ENCODE results near the gene CFAP77.

The CFAP77 gene

GRCh38 chr9:132507670-132508469, 97.9 kb downstream of the CFAP77 start:
- no peak overlapping the region for H3K27ac ChIP-seq
- no peak for TF ChIP-seq ZFX (IDR thresholded peaks at IDR 0.05; ENCODE audit: borderline replicate concordance)
- TF ChIP-seq CTCF (IDR thresholded peaks at IDR 0.05) = peak; percentile 88

GRCh38 chr9:132509928-132510874, 100.2 kb downstream of the CFAP77 start:
- TF ChIP-seq ZFX (IDR thresholded peaks at IDR 0.05; ENCODE audit: borderline replicate concordance) (no peak), CTCF (IDR thresholded peaks at IDR 0.05) (no peak)
- H3K27ac ChIP-seq = no peak overlapping the region

GRCh38 chr9:132511191-132511999, 101.4 kb downstream of the CFAP77 start:
- no peak overlapping the region for H3K27ac ChIP-seq
- TF ChIP-seq CTCF (IDR thresholded peaks at IDR 0.05) (no peak), ZFX (IDR thresholded peaks at IDR 0.05; ENCODE audit: borderline replicate concordance) (no peak)

- TF ChIP-seq CTCF (IDR thresholded peaks at IDR 0.05) = no peak
- TF ChIP-seq ZFX (IDR thresholded peaks at IDR 0.05; ENCODE audit: borderline replicate concordance) = no peak
These were observed 103.4 kb downstream of the CFAP77 start for GRCh38 chr9:132513416-132513815.

DNA sequence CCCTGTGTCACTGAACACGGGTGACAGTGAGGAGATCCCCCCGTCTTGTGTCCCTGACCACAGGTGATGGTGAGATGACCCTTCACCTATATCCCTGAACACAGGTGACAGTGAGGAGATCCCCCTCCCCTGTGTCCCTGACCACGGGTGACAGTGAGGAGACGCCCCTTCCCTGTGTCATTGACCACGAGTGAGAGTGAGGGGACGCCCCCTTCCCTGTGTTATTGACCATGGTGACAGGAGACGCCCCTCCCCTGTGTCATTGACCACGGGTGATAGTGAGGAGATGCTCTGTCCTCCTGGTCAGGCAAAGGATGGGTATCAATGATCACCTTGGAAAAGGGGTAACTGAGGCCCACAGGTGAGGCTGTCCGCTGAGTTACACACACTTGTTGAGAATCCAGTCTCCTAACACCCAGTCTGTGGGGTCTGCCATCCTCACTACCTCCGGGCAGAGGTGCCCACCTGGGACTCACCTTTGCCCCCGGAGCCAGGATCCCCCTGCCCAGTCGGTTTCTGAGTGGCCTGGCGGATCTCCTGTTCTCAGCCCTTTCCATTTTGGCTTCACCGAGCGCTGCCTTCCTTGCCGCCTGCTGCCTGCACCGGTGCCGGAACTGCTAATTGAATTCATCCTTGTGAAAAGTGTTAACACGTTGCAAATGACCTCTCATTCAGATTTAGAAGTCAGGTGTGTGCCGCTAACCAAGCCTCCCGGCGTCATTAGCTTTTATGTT, 104.2 kb downstream of the CFAP77 start:
- no peak overlapping the region for H3K27ac ChIP-seq
- TF ChIP-seq CTCF (IDR thresholded peaks at IDR 0.05) (no peak), ZFX (IDR thresholded peaks at IDR 0.05; ENCODE audit: borderline replicate concordance) (no peak)

More at GRCh38 chr9:132513416-132513815, 103.4 kb downstream of the CFAP77 start:
- no peak overlapping the region for H3K27ac ChIP-seq

- TF ChIP-seq CTCF (IDR thresholded peaks at IDR 0.05) = no peak
- TF ChIP-seq ZFX (IDR thresholded peaks at IDR 0.05; ENCODE audit: borderline replicate concordance) = no peak
- H3K27ac ChIP-seq = no peak overlapping the region
These were observed 104.8 kb downstream of the CFAP77 start for GRCh38 chr9:132514821-132515220.

All from 22Rv1 (cell line).